ENCODE measurements around the gene FER.

Gene FER

DNA sequence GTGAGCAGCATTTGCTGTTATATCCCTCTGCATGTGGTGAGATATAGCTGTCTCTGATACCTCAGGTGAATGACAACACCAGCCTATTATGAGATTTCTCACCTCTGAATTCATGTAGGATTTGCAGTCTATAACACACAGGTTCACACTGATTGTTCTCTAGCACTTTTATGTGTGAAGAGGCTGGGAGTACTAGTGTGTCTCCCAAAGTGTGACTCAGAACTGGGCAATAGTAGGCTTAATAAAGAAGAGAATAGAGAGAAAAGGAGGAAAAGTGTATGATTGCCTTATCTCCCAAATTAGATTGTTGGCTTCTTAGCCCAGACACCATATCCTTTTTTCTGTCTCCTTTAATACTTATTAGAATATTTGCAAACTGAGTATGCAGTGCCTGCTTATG, 430.1 kb downstream of the FER start:
- no peak for DNase-seq (ENCODE audit: low spot score)

DNA sequence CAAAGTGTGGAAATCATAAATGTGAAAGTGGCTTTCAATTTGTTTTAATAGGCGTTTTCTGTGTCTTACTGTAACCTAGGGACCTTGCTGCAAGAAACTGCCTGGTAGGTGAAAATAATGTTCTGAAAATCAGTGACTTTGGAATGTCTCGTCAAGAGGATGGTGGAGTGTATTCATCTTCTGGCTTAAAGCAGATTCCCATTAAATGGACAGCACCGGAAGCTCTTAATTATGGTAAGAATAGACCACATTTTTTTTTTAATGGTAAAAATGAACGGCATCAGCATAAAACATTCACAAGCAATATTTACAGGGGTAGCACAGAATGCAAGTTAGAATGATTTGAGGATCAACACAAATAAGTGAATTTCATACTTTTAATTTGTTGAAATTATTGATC, 433.0 kb downstream of the FER start:
- no peak for DNase-seq (ENCODE audit: low spot score)

- no peak for DNase-seq (ENCODE audit: low spot score)
Observed at GRCh38 chr5:109186759-109187158, 439.1 kb downstream of the FER start.

GRCh38 chr5:109191153-109191558, 443.5 kb downstream of the FER start:
- no peak for DNase-seq (ENCODE audit: low spot score)

- no peak for DNase-seq (ENCODE audit: low spot score)
Observed at GRCh38 chr5:109192027-109192426, 444.3 kb downstream of the FER start.

DNA sequence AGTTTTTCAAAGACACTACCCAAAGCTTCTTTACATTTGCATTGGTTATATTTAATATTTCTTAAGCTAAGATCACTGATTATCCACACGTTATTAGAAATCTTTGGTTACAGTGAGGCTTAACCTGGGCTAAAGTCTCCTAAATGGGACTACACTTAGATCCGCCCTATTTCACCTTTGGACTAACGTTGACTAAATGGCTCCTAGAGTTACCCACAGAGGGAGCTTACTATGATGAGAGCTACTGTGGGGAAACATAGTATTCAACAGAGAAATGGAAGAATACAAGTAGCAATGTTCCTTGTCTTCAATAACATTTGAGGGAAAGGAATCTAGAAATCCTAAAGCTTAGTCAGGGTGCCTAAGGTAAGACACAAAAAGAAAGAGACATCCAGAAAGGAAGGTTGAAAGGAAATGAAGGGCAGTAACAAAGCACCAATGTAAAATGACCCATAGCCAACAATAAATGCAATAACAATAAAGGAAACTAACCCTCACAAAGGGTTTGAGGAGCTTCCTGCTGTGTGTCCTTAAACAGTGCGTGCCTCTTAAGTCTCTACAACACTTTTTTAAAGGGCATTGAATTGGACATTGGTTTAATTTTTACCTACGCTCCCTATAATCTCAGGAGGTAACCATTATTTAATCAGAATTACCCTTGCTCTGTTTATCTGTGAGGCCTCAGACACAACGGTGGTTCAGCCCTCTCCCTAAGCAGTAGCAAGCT, 445.0 kb downstream of the FER start:
- DNase-seq (ENCODE audit: low spot score): no peak

- DNase-seq (ENCODE audit: low spot score): no peak
Observed at GRCh38 chr5:109195667-109196066, 448.0 kb downstream of the FER start.

- no peak for DNase-seq (ENCODE audit: low spot score)
Observed at GRCh38 chr5:109196087-109196822, 448.6 kb downstream of the FER start.

DNA sequence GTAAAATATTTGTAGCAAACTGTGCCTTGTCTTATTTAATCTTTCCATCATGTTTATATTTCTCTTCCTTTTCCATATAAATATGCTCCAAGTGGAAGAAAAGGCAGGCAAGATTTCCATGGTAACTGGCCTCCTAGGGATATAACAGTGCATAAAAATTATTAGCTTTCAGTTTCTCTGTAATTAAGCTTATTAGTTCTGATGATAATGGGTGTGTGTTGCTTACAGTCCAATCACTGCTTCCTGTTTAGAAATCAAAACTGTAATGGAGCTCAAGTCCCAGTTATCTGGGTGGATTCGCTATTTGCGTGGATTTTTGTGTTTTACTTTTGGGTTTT, 449.1 kb downstream of the FER start:
- no peak for DNase-seq (ENCODE audit: low spot score)

DNA sequence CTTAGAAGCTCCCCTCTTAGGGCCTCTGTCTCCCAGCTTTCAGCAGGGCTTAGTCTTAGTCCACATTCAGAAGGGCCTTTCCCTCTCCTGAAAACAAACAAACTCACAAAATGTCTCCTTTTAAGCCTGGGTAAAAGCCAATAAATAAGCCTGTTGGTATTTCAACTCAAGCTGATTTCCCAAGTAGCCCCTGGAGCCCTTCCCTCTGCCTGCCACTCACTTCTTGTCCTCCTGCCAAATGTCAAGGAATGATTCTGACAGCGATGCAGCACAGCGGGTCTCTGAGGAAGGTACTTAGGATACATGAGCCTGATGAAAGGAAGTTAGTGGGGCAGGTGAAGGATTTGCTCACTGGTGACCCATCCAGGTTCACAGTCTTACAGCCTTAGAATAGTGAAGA, 451.6 kb downstream of the FER start:
- DNase-seq (ENCODE audit: low spot score): no peak

GRCh38 chr5:109199799-109200620, 452.3 kb downstream of the FER start:
- DNase-seq (ENCODE audit: low spot score): no peak

DNA sequence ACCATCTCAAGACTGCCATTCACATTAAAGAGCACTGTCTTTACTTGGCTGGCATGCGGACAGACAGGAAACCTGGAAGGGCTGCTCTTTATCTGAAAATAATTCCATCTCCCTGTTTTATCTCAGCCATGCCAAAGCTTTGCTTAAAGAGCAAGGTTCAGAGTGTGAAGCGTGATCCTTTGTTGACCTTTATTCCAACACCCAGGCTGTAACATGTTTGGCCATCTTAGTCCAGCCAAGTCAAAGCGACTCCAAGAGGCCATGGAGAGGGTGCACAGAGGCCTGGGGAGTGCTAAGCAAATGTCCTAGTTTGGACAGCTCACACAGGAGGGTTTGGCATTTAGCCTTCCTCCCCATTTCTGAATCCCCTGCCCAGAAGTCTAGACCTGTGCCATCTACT, 467.3 kb downstream of the FER start:
- DNase-seq (ENCODE audit: low spot score): no peak

GRCh38 chr5:109218818-109219217, 471.1 kb downstream of the FER start:
- no peak for DNase-seq (ENCODE audit: low spot score)

- no peak for DNase-seq (ENCODE audit: low spot score)
Observed at GRCh38 chr5:109223531-109223930, 475.8 kb downstream of the FER start.

GRCh38 chr5:109224276-109224882, 476.7 kb downstream of the FER start:
- DNase-seq (ENCODE audit: low spot score): no peak

DNA sequence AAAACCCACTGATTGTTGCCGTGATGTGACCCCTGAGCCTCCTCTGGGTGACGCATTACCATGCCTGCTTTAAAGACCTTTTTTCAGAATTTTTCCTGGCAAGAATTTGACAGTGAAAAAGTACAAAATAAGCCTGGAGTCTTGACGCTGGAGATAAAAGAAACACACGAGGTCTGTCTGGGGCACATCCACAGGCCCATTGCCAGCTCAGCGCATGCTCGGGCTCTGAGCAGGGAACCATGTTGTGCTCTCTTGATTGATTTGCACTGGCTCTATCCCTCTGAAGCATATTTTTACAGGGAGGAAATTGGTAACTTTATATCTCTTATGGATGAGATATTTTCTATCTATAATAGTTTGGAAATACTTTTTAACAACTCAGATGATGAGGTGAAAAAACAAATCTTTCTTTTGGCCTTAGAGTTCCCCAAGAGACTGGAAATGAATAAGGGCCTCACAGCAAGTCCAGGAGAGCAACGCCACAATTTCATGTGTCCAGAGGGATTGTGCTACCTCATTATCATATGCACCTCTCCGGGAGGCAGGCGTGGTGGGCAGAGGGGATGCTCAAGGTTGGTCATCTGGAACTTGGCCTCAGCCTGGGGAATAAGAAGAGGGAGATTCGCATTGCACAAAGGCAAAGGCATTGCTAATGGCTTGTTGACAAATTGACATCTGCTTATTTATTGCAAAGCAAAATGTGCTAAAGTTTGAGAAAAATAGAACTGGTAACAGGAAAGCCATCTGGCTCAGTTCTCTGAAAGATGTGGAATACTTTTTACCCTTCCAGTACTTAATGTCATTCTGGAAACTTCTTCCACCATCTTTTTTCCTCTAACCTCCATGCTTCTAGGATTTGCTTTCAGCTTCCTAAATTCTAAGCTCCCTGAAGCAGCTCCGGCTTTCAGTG, 478.3 kb downstream of the FER start:
- DNase-seq (ENCODE audit: low spot score): no peak

DNA sequence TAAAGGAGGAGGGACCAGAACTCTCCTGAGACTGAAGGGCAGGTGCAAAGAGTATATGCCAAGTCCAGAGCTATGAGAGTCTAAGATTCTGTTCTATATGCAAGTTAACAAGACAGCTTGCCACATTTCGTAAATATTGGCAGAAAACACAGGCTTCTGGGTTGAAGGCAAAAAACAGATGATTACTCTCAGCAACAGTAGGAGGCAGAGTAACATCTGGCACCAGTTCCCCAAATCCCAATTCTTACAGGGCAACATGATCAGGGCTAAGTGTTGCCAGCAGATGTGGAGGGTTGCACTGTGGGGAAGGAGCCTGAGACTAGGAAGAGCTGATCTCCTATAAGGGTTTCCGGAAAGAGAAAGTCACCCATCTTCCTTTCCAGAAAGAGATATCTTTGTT, 482.7 kb downstream of the FER start:
- no peak for DNase-seq (ENCODE audit: low spot score)

GRCh38 chr5:109231331-109231730, 483.6 kb downstream of the FER start:
- no peak for DNase-seq (ENCODE audit: low spot score)

GRCh38 chr5:109234381-109234780, 486.7 kb downstream of the FER start:
- no peak for DNase-seq (ENCODE audit: low spot score)

DNA sequence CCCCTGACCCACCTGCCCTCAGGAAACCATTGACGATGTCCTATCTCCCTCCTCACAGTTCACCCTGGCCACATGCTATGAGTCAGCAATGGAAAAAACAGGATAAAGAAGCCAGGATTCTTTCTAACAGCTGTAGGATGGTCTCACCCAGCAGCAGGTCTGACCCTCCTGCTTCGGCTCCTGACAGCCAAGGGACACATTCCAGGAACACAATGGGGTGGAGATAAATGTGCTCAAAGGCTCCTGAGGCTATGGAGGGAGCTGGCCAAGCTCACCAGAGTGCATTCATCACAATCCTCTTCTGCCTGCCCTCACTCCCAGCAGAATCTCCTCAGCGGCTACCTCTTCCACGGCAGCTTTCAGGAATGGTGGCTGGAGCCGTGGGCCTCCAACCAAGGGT, 491.8 kb downstream of the FER start:
- DNase-seq (ENCODE audit: low spot score): no peak

DNA sequence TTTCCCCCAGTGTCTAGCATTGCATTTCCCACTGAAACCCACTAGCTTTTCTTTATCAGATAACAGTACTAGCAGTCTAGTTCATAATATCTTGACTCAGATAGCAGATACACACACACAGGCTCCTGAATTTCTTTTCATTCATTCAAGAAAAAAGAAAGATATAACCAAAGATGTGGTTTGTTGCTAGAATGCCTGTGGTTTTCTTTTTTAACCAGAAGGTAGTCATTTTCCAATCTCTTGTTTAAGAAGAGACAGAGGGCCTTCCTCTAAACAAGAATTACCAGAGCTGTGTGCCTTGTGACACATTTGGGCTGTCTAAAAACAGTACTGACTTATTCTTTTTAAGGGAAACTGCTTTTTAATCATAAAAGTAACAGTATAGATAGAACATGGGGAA, 494.8 kb downstream of the FER start:
- DNase-seq (ENCODE audit: low spot score): no peak

DNA sequence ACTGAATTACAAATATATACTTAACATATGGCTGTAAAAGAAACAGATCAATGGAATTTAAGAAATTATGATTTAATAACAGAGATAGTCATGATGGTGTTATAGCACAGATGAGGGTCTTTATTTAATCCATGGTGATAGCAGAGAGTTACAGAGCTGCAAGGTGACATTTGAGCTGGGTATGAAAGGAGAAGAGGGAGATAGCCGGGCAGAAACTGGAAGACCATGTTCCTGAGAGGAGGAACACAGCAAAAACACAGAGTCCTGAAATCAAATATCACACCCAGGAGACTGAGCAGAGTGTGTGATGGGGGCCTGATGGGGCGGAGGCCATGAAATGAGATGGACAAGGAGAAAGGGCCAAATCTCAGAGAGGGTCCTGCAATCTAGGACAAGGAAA, 498.7 kb downstream of the FER start:
- no peak for DNase-seq (ENCODE audit: low spot score)

All from cerebellar cortex (tissue), 1 donor.